Measurements from ENCODE around the gene DNAH11.

- TF ChIP-seq CTCF (IDR thresholded peaks at IDR 0.05) (no peak), POLR2A (IDR thresholded peaks at IDR 0.05) (no peak), POLR2AphosphoS5 (IDR thresholded peaks at IDR 0.05) (no peak)
These were observed 159.5 kb downstream of the DNAH11 start for GRCh38 chr7:21702303-21702702.

Data from prostate gland (tissue), 2 donors.